Pancreas (tissue), 10 donors: ENCODE measurements around the gene UBAC1. TPM values are rescaled to one million over a fixed set of nuclear protein-coding genes. Genes with fewer than 3 reads are reported as not detected.
A peak's percentile ranks its signal among the peaks of the same experiment; 100 is the strongest.

Source experiments
- ATAC-seq, 4 donors: fragments of 200-7000 bp; cut with Tn5 transposase; one replicate each; pipeline versions ENCODE4 v1.8.0 to v1.9.1; 2020; ENCODE audit warnings: mild to moderate bottlenecking in 4 of 4, moderate library complexity in 4 of 4
- DNase-seq, 6 donors: peaks; one replicate each; pipeline ENCODE4 v3.0.0-alpha.2; 2020
- FAIRE-seq: peaks from 2 replicates; lab custom pipeline; 2012; peaks lifted over from hg19 to GRCh38; lab: Jason Lieb, UNC
- H3K27ac ChIP-seq, 4 donors: fragments of 200-600 bp; sonication (generic); 1 replicate in 3 of 4; 2 replicates in 1 of 4; pipeline versions ENCODE4 v1.5.0 to v1.8.0; 2020
- H3K27me3 ChIP-seq, 4 donors: fragments of 200-600 bp; one replicate each; pipeline ENCODE4 v1.8.0; 2021
- H3K36me3 ChIP-seq, 3 donors: fragments of 200-600 bp; sonication (generic) in 1 of 3; one replicate each; pipeline versions ENCODE4 v1.5.0 to v1.8.0; 2020 to 2021
- H3K4me1 ChIP-seq, 3 donors: fragments of 200-600 bp; one replicate each; pipeline ENCODE4 v1.8.0; 2021
- H3K4me3 ChIP-seq, 4 donors: fragments of 200-600 bp; sonication (generic) in 2 of 4; one replicate each; pipeline versions ENCODE4 v1.5.0 to v1.8.0; 2020 to 2021
- H3K9me3 ChIP-seq, 4 donors: fragments of 200-600 bp; one replicate each; pipeline ENCODE4 v1.8.0; 2021
- CTCF ChIP-seq, 4 donors: fragments of 200-600 bp; sonication (generic) in 3 of 4; IDR thresholded peaks; one replicate each; pipeline versions ENCODE4 v1.5.0 to v1.8.0; 2021; ENCODE audit warnings: antibody characterized with exemption in 4 of 4
- WGBS, 2 donors: extraction: QIAGEN DNeasy Blood & Tissue Kit; methylation state at CpG; one replicate each; pipeline ENCODE4 v1.1.7; 2013; 5-methylcytosine and 5-hydroxymethylcytosine counted together
- intact Hi-C, 3 donors: fragments of 100-400 bp; cut with DNase I; formaldehyde crosslinking; loops; one replicate each; pipeline versions ENCODE4 v1.11.1 to v1.14.2; 2022
- polyA plus RNA-seq, 2 donors: library from polyadenylated mRNA; stranded (reverse); fragments of 200-250 nt; gene quantifications; one replicate each; pipeline ENCODE4 v1.2.3, GENCODE V29; 2013
- total RNA-seq, 6 donors: library from RNA; stranded (reverse); fragmentation: NEBNext Ultra II Directional in 4 of 6; extraction: Animal tissue kit (Norgen Biotek cat#: 25700) in 4 of 6; gene quantifications; one replicate each; pipeline versions ENCODE4 v1.2.1 to v1.2.4, GENCODE V29; 2021 to 2023
- donor health status: healthy with polysubstance abuse.
- donor health status: DM: no; HTN: no; CAD: no; lungs with moderate emphysema.
- donor health status: DM: no; HTN: no; CAD: no.
- donor health status: control.
- donor health status: control.
- donor health status: Bipolar disorder and iron deficiency.
- donor health status: DM: yes; HTN: yes; CAD: no.
- donor health status: DM: no; HTN: no; CAD: no.
- donor health status: DM: no; HTN: no; CAD: no.
- donor health status: DM: yes; HTN: yes; CAD: no.

The UBAC1 gene
- total and polyA plus RNA-seq, 8 donors = 9.8 to 33.7 (median 14.4) TPM

- FAIRE-seq = no peak
Measured at GRCh38 chr9:135988493-135988892, 27.3 kb upstream of the UBAC1 start.

DNA sequence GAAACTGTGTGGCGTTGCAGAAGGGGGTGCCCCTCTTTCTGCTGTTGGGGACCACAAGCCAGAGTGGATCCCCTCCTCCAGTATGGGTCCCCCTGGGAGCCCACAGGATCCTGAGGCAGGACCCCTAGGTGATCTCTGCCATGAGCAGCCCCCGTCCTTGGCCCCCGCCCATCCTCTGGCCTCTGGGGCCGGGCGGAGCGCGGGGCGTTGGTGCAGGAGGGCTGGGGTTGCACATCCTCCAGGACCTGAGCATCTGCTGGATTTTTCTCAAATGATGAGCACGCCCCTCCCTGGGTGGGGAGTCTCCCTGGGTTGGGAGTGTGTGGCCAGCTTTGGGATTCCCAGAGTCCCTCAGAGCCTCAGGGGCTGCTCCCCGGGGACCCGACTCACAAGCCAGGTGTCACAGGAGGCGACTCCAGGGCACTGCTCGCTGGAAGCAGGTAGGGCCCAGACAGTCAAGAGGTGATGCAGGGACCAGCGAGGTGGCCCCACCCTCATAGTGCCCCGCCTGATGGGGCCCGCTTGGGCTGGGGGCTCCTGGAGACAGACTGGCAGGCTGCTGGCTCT lies 26.7 kb upstream of the UBAC1 start:
- DNase-seq (no peak), ATAC-seq (no peak), FAIRE-seq (no peak)
- no peaks in the 10 kb centered on the region for H3K9me3 ChIP-seq
- no peak overlapping the region for H3K27ac ChIP-seq
- peaks cover 0 to 13% (median 0%) of the 10 kb centered on the region in 4 donors for H3K27me3 ChIP-seq
- 75 to 80% methylated on average over 16 of the region's 16 CpGs for WGBS, 2 donors
- peaks cover 5 to 12% (median 9%) of the 10 kb centered on the region in 3 donors for H3K4me1 ChIP-seq
- no peak overlapping the region for H3K4me3 ChIP-seq
- TF ChIP-seq CTCF (IDR thresholded peaks at IDR 0.05) = no peak
- no peaks in the 10 kb centered on the region for H3K36me3 ChIP-seq
- intact Hi-C loops = no loop called here

More at GRCh38 chr9:135988493-135988892, 27.3 kb upstream of the UBAC1 start:
- WGBS, 2 donors = 62 to 74% methylated on average over 17 of the region's 17 CpGs
- intact Hi-C loops = no loop called here
- Histone ChIP-seq H3K4me1 (peaks cover 9 to 17% (median 10%) of the 10 kb centered on the region in 3 donors), H3K9me3 (no peaks in the 10 kb centered on the region), H3K4me3 (no peak overlapping the region), H3K36me3 (no peaks in the 10 kb centered on the region), H3K27ac (no peak overlapping the region), H3K27me3 (peaks cover 0 to 13% (median 0%) of the 10 kb centered on the region in 4 donors)
- ATAC-seq (no peak), DNase-seq (no peak)
- TF ChIP-seq CTCF (IDR thresholded peaks at IDR 0.05) = no peak

DNA sequence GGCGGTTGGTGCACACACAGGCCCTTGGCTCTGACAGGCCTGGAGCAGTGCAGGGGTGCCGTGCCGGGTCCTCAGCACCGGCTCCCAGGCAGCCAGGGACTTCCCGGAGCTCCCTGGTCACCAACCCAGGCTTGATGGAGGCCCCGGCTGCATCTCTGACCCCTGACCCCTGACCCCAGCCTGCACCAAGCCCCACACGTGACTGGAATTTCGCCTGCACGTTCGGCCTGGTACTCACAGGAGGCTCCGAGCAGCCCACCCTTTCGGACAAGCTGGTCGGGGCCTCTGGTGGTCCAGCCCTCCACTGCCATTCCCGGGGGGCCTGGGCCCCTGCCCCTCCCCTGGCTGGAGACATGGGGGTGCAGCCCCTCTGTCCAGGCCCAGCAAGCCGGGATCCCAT lies 25.4 kb upstream of the UBAC1 start:
- DNase-seq (peak in 1 of 6 donors; percentile 68), FAIRE-seq (no peak), ATAC-seq (no peak)
- no peaks in the 10 kb centered on the region for H3K36me3 ChIP-seq
- H3K27me3 ChIP-seq = peaks cover 0 to 13% (median 0%) of the 10 kb centered on the region in 4 donors
- no peak overlapping the region for H3K27ac ChIP-seq
- WGBS, 2 donors = 61 to 76% methylated on average over 13 to 15 of the region's 15 CpGs
- H3K9me3 ChIP-seq = no peaks in the 10 kb centered on the region
- H3K4me1 ChIP-seq = peaks cover 0 to 9% (median 4%) of the 10 kb centered on the region in 3 donors
- no peak overlapping the region for H3K4me3 ChIP-seq
- no peak for TF ChIP-seq CTCF (IDR thresholded peaks at IDR 0.05)
- intact Hi-C loops = no loop called here

GRCh38 chr9:135985889-135986288 lies 24.7 kb upstream of the UBAC1 start:
- no peak for DNase-seq
- no peak for ATAC-seq
- peaks cover 0 to 13% (median 0%) of the 10 kb centered on the region in 4 donors for H3K27me3 ChIP-seq
- H3K27ac ChIP-seq = no peak overlapping the region
- no peak for FAIRE-seq
- TF ChIP-seq CTCF (IDR thresholded peaks at IDR 0.05) = no peak
- H3K4me1 ChIP-seq = peaks cover 0 to 9% (median 4%) of the 10 kb centered on the region in 3 donors
- no peak overlapping the region for H3K4me3 ChIP-seq
- no peaks in the 10 kb centered on the region for H3K9me3 ChIP-seq
- H3K36me3 ChIP-seq = no peaks in the 10 kb centered on the region
- intact Hi-C loops = no loop called here
- 73 to 85% methylated on average over 21 of the region's 21 CpGs for WGBS, 2 donors

GRCh38 chr9:135985459-135985774 lies 24.2 kb upstream of the UBAC1 start:
- intact Hi-C loops = no loop called here
- TF ChIP-seq CTCF (IDR thresholded peaks at IDR 0.05) = no peak
- no peak for DNase-seq
- Histone ChIP-seq H3K36me3 (no peaks in the 10 kb centered on the region), H3K27ac (no peak overlapping the region), H3K27me3 (peaks cover 0 to 13% (median 0%) of the 10 kb centered on the region in 4 donors), H3K9me3 (no peaks in the 10 kb centered on the region), H3K4me3 (no peak overlapping the region), H3K4me1 (peaks cover 0 to 9% (median 4%) of the 10 kb centered on the region in 3 donors)
- no peak for ATAC-seq
- FAIRE-seq = no peak
- WGBS, 2 donors = 74 to 87% methylated on average over 12 to 14 of the region's 14 CpGs
